ENCODE measurements around the gene HIPK3. TPM values are rescaled to one million over a fixed set of nuclear protein-coding genes. Genes with fewer than 3 reads are reported as not detected.
A peak's percentile ranks its signal among the peaks of the same experiment; 100 is the strongest.

HIPK3 gene
- total and polyA plus RNA-seq, 9 of the 15 experiments (the other 6 are each of a cell fraction or from before 2014, with no cell fraction given) = 2.3 to 19.6 (median 7.5) TPM

- TF ChIP-seq PPARD (CRISPR knock-in tag; IDR thresholded peaks at IDR 0.05) = no peak
- no peak for TF ChIP-seq TAF15 (IDR thresholded peaks at IDR 0.05; ENCODE audit: low read depth, low read length)
- TF ChIP-seq POLR2A (conservative IDR thresholded peaks at IDR 0.05) = no peak
- TF ChIP-seq ZBTB11 (CRISPR knock-in tag; IDR thresholded peaks at IDR 0.05) = no peak
- no peak for TF ChIP-seq COPS2 (conservative IDR thresholded peaks at IDR 0.05)
- no peak for TF ChIP-seq BMI1 (IDR thresholded peaks at IDR 0.05; ENCODE audit: low read length)
- no peak for TF ChIP-seq PRMT5 (CRISPR knock-in tag; IDR thresholded peaks at IDR 0.05)
- TF ChIP-seq CEBPG (CRISPR knock-in tag; IDR thresholded peaks at IDR 0.05) = peak; percentile 71; the same call in 1 of the 2 replicates
- TF ChIP-seq CEBPG (tag; conservative IDR thresholded peaks at IDR 0.05 in 1 of 2, IDR thresholded peaks at IDR 0.05 in 1 of 2) = peak; percentile 86 to 93
- TF ChIP-seq CREB3 (tag; conservative IDR thresholded peaks at IDR 0.05; ENCODE audit: low read depth) = no peak
- TF ChIP-seq SMARCE1 (IDR thresholded peaks at IDR 0.05) = peak; percentile 13; the same call in 1 of the 2 replicates
- no peak for TF ChIP-seq HOXB6 (CRISPR knock-in tag; IDR thresholded peaks at IDR 0.05; ENCODE audit: borderline replicate concordance)
- no peak for TF ChIP-seq ARNT (IDR thresholded peaks at IDR 0.05)
- TF ChIP-seq CBFB (CRISPR knock-in tag; IDR thresholded peaks at IDR 0.05) = no peak
- no peak for TF ChIP-seq EWSR1 (IDR thresholded peaks at IDR 0.05; ENCODE audit: borderline replicate concordance, low read depth, partially characterized antibody)
- no peak for TF ChIP-seq NR0B1 (IDR thresholded peaks at IDR 0.05; ENCODE audit: partially characterized antibody)
- no peak for TF ChIP-seq VEZF1 (CRISPR knock-in tag; IDR thresholded peaks at IDR 0.05)
- TF ChIP-seq SUPT5H (IDR thresholded peaks at IDR 0.05) = no peak
- TF ChIP-seq MCM7 (IDR thresholded peaks at IDR 0.05) = no peak
- TF ChIP-seq FOXK2 (conservative IDR thresholded peaks at IDR 0.05 in 1 of 2, IDR thresholded peaks at IDR 0.05 in 1 of 2; ENCODE audit: low read depth in 2 of 2) = no peak
- TF ChIP-seq EP400 (IDR thresholded peaks at IDR 0.05) = peak; percentile 21; the same call in 1 of the 2 replicates
- no peak for TF ChIP-seq PHB (CRISPR knock-in tag; IDR thresholded peaks at IDR 0.05)
- TF ChIP-seq TFAM (CRISPR knock-in tag; conservative IDR thresholded peaks at IDR 0.05) = no peak
Observed at GRCh38 chr11:33227578-33228261, 29.5 kb upstream of the HIPK3 start (continued).
